Nephron (organoid): Measurements from ENCODE around the gene ATP11A.

Experiments
- H3K27ac Mint-ChIP-seq, 3 experiments: 2 replicates each; pipeline ENCODE4 v1.8.0; 2020; ENCODE audit warnings: mixed read lengths in 3 of 3, mild to moderate bottlenecking in 2 of 3, moderate library complexity in 1 of 3
- H3K27me3 Mint-ChIP-seq: 2 replicates; pipeline ENCODE4 v1.8.0; 2021; ENCODE audit warnings: low read depth, mild to moderate bottlenecking, moderate library complexity, mixed read lengths
- H3K36me3 Mint-ChIP-seq: 2 replicates; pipeline ENCODE4 v1.8.0; 2020; ENCODE audit warnings: low read depth, mixed read lengths
- H3K4me1 Mint-ChIP-seq: 2 replicates; pipeline ENCODE4 v1.8.0; 2020; ENCODE audit warnings: mixed read lengths
- H3K4me3 Mint-ChIP-seq, 3 experiments: 2 replicates each; pipeline ENCODE4 v1.8.0; 2020; ENCODE audit warnings: mild to moderate bottlenecking in 3 of 3, mixed read lengths in 3 of 3, moderate library complexity in 2 of 3
- H3K9me3 Mint-ChIP-seq: 2 replicates; pipeline ENCODE4 v1.8.0; 2020; ENCODE audit warnings: mixed read lengths
- TF ChIP-seq, protein P1 (sequence below), 3 experiments: fragments of 200-600 bp; sonication (generic); IDR thresholded peaks; one replicate each; pipeline ENCODE4 v1.5.0; 2021; ENCODE audit warnings: antibody characterized with exemption in 3 of 3; ENCODE audit not compliant: unreplicated experiment in 3 of 3

Gene ATP11A

DNA sequence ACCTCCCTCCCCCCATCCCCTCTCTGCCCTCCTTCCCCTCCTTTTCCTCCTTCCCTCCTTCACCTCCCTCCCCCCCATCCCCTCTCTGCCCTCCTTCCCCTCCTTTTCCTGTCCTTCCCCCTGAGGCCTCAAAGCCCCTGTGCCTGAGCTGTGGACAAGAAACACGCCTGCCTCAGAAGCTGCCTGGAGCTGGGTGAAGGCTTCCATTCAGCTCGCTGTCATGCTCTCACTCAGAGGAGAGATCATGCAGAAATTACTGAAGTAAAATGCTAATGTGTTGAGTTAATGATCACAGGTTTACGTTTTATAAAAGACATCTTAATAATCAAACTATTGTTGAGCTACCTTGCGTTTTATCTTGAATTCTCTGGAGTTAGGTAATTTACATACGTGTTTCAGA is 114.5 kb downstream of the ATP11A start:
- Mint-ChIP-seq H3K27ac (peak overlapping the region in 2 of 3 experiments; percentile 46 to 73), H3K9me3 (peaks cover 8% of the 10 kb centered on the region)

GRCh38 chr13:112806739-112807652 is 117.2 kb downstream of the ATP11A start:
- no peak overlapping the region for H3K4me3 Mint-ChIP-seq
- H3K36me3 Mint-ChIP-seq: peaks cover 33% of the 10 kb centered on the region
- H3K9me3 Mint-ChIP-seq: no peaks in the 10 kb centered on the region
- no peaks in the 10 kb centered on the region for H3K27me3 Mint-ChIP-seq
- no peaks in the 10 kb centered on the region for H3K4me1 Mint-ChIP-seq
- TF ChIP-seq, protein P1, sequence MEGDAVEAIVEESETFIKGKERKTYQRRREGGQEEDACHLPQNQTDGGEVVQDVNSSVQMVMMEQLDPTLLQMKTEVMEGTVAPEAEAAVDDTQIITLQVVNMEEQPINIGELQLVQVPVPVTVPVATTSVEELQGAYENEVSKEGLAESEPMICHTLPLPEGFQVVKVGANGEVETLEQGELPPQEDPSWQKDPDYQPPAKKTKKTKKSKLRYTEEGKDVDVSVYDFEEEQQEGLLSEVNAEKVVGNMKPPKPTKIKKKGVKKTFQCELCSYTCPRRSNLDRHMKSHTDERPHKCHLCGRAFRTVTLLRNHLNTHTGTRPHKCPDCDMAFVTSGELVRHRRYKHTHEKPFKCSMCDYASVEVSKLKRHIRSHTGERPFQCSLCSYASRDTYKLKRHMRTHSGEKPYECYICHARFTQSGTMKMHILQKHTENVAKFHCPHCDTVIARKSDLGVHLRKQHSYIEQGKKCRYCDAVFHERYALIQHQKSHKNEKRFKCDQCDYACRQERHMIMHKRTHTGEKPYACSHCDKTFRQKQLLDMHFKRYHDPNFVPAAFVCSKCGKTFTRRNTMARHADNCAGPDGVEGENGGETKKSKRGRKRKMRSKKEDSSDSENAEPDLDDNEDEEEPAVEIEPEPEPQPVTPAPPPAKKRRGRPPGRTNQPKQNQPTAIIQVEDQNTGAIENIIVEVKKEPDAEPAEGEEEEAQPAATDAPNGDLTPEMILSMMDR (IDR thresholded peaks at IDR 0.05; ENCODE audit: unreplicated experiment in 3 of 3): no peak
- H3K27ac Mint-ChIP-seq: no peak overlapping the region

More for the DNA sequence above, 114.5 kb downstream of the ATP11A start:
- Mint-ChIP-seq H3K4me3 (no peak overlapping the region), H3K36me3 (peaks cover 33% of the 10 kb centered on the region), H3K4me1 (no peaks in the 10 kb centered on the region), H3K27me3 (no peaks in the 10 kb centered on the region)
- TF ChIP-seq, protein P1 (IDR thresholded peaks at IDR 0.05; ENCODE audit: unreplicated experiment in 3 of 3): no peak

GRCh38 chr13:112807653-112808376 is 118.0 kb downstream of the ATP11A start:
- H3K27me3 Mint-ChIP-seq: no peaks in the 10 kb centered on the region
- H3K27ac Mint-ChIP-seq: no peak overlapping the region
- H3K4me3 Mint-ChIP-seq: no peak overlapping the region
- no peaks in the 10 kb centered on the region for H3K4me1 Mint-ChIP-seq
- TF ChIP-seq, protein P1 (IDR thresholded peaks at IDR 0.05; ENCODE audit: unreplicated experiment in 3 of 3): no peak
- no peaks in the 10 kb centered on the region for H3K9me3 Mint-ChIP-seq
- peaks cover 38% of the 10 kb centered on the region for H3K36me3 Mint-ChIP-seq

GRCh38 chr13:112808377-112809140 is 118.7 kb downstream of the ATP11A start:
- Mint-ChIP-seq H3K4me1 (no peaks in the 10 kb centered on the region), H3K27me3 (no peaks in the 10 kb centered on the region), H3K4me3 (no peak overlapping the region), H3K27ac (no peak overlapping the region), H3K36me3 (peaks cover 44% of the 10 kb centered on the region), H3K9me3 (peaks cover 3% of the 10 kb centered on the region)
- TF ChIP-seq, protein P1 (IDR thresholded peaks at IDR 0.05; ENCODE audit: unreplicated experiment in 3 of 3): no peak

GRCh38 chr13:112809332-112810315 is 119.8 kb downstream of the ATP11A start:
- H3K36me3 Mint-ChIP-seq: peaks cover 50% of the 10 kb centered on the region
- TF ChIP-seq, protein P1 (IDR thresholded peaks at IDR 0.05; ENCODE audit: unreplicated experiment in 3 of 3): no peak
- H3K4me3 Mint-ChIP-seq: no peak overlapping the region
- H3K9me3 Mint-ChIP-seq: peaks cover 6% of the 10 kb centered on the region
- H3K27ac Mint-ChIP-seq: no peak overlapping the region
- no peaks in the 10 kb centered on the region for H3K4me1 Mint-ChIP-seq
- H3K27me3 Mint-ChIP-seq: no peaks in the 10 kb centered on the region
